Measurements from ENCODE around the gene ULBP2. TPM values are rescaled to one million over a fixed set of nuclear protein-coding genes. Genes with fewer than 3 reads are reported as not detected.

Gene ULBP2
- total RNA-seq, 1 donor from 2014 or later = 0.14 TPM

Other genes with a start within 250 kb of the ULBP2 start
- gene LATS1, start 223.9 kb upstream of the ULBP2 start, total RNA-seq = 31.9 TPM
- 31.6 TPM for gene NUP43, start 195.5 kb upstream of the ULBP2 start, total RNA-seq
- 50.9 TPM for gene PCMT1, start 192.3 kb upstream of the ULBP2 start, total RNA-seq
- gene LRP11, start 77.7 kb upstream of the ULBP2 start, total RNA-seq = 50.0 TPM
- gene RAET1E, start 43.9 kb upstream of the ULBP2 start, total RNA-seq = 0.23 TPM
- 0.52 TPM for gene RAET1G, start 18.9 kb upstream of the ULBP2 start, total RNA-seq
- gene ULBP1, start 21.9 kb downstream of the ULBP2 start, total RNA-seq = 0.09 TPM
- gene RAET1L, start 83.5 kb downstream of the ULBP2 start, total RNA-seq = not detected
- gene ULBP3, start 127.1 kb downstream of the ULBP2 start, total RNA-seq = 2.5 TPM
- 0.37 TPM for gene PPP1R14C, start 201.0 kb downstream of the ULBP2 start, total RNA-seq